ENCODE results near the gene SMS. TPM values are rescaled to one million over a fixed set of nuclear protein-coding genes. Genes with fewer than 3 reads are reported as not detected.

SMS gene
- polyA plus RNA-seq, 4 donors: 147 to 175 (median 160) TPM

DNA sequence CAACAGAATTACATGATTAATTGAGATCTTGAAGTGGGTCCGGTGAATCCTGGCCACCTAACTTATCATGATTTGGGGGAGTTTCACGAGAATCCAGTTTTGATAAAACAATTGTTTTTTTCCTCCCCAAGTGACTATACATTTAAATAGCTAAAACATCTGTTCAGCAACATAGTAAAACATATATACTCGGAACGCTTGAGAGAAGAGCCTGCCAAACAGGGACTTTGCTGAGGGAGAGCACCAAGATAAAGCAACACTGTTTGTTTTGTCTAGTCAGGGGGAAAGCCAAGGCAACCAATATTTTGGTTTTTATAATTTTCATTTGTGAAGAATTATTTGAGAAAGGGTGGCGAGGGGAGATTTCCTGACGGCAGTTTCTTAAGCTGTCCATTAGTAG lies 92.0 kb downstream of the SMS start:
- DNase-seq (ENCODE audit: low read depth in 4 of 4, low spot score in 3 of 4): no peak

GRCh38 chrX:22033818-22034217 lies 93.3 kb downstream of the SMS start:
- no peak for DNase-seq (ENCODE audit: low read depth in 4 of 4, low spot score in 3 of 4)

DNA sequence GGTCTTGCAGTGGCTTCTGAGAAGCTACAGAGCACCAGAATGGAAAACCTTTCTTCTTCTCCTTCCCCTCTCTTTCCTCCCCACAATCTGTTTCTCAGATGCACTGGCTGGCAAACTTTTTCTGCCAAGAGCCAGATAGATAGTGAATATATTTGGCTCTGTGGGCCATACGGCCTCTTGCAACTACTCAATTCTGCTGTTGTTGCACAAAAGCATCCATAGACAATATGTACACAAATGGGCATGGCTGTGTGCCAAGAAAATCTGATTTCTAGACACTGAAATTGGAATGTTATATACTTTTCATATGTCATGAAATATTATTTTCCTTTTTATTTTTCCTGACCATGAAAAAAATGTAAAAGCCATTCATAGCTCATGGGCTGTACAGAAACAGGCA lies 94.7 kb downstream of the SMS start:
- DNase-seq (ENCODE audit: low read depth in 4 of 4, low spot score in 3 of 4): no peak

- no peak for DNase-seq (ENCODE audit: low read depth in 4 of 4, low spot score in 3 of 4)
Observed at GRCh38 chrX:22037225-22037624, 96.7 kb downstream of the SMS start.

- no peak for DNase-seq (ENCODE audit: low read depth in 4 of 4, low spot score in 3 of 4)
Observed at GRCh38 chrX:22037911-22038537, 97.5 kb downstream of the SMS start.

GRCh38 chrX:22039541-22039940 lies 99.0 kb downstream of the SMS start:
- no peak for DNase-seq (ENCODE audit: low read depth in 4 of 4, low spot score in 3 of 4)

GRCh38 chrX:22040184-22040583 lies 99.7 kb downstream of the SMS start:
- no peak for DNase-seq (ENCODE audit: low read depth in 4 of 4, low spot score in 3 of 4)

GRCh38 chrX:22041907-22042530 lies 101.5 kb downstream of the SMS start:
- DNase-seq (ENCODE audit: low read depth in 4 of 4, low spot score in 3 of 4): no peak

DNA sequence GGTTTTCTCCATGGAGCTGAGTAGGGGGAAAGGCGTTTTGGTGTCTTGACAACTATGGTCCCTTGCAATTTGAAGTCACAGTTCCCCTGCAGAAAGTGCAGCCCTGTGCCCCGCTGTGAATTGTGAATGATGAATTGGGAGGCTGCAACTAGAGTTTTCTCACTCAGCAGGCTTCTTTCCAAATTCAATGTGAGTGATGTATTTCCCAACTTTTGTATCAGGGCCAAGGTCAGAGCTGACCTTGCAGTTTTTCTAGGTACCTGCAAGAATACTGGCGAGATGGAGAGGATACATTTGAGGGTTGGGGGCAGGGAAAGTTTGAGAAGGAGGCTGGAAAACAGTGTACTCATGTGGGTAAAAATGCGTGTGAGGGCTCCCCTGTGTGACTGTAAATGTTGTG lies 103.4 kb downstream of the SMS start:
- DNase-seq (ENCODE audit: low read depth in 4 of 4, low spot score in 3 of 4): no peak

Other genes starting within 250 kb of the SMS start
- under 1 TPM; 0.25 to 0.39 (median 0.29) TPM for gene SMPX, start 182.6 kb upstream of the SMS start, polyA plus RNA-seq (ENCODE audit: insufficient read length in 4 of 4)
- 10 to 100 TPM; 32.9 to 39.9 (median 36.6) TPM for gene MBTPS2, start 101.1 kb upstream of the SMS start, polyA plus RNA-seq (ENCODE audit: insufficient read length in 4 of 4)
- 1 to 10 TPM; 2.5 to 3.9 (median 2.9) TPM for gene YY2, start 84.7 kb upstream of the SMS start, polyA plus RNA-seq (ENCODE audit: insufficient read length in 4 of 4)
- gene PHEX, start 91.6 kb downstream of the SMS start, polyA plus RNA-seq (ENCODE audit: insufficient read length in 4 of 4): under 1 TPM; 0.30 to 0.38 (median 0.34) TPM

All from right renal pelvis (tissue), 4 donors.